Activated naive CD4-positive, alpha-beta T cell treated with anti-CD3 and anti-CD28 coated beads, Interleukin-2, amount 10 ng/mL, durations not matched to agents 7 days and 5 days (primary cell): ENCODE results near the gene BEGAIN.

Experiments used
- CTCF ChIA-PET: fragments of 350-600 bp; sonication (Branson Sonifier 250); formaldehyde crosslinking; loops from one replicate; lab custom pipeline; 2021; ENCODE audit warnings: antibody characterized with exemption; lab: Charles Lee
- DNase-seq: peaks from one replicate; pipeline ENCODE4 v3.0.0-alpha.2; 2020
- H3K27ac Mint-ChIP-seq: one replicate; pipeline ENCODE4 v1.8.0; 2021; ENCODE audit warnings: mild to moderate bottlenecking, moderate library complexity, mixed read lengths
- H3K27me3 Mint-ChIP-seq: one replicate; pipeline ENCODE4 v1.8.0; 2021; ENCODE audit warnings: mild to moderate bottlenecking, mixed read lengths
- H3K36me3 Mint-ChIP-seq: one replicate; pipeline ENCODE4 v1.8.0; 2021; ENCODE audit warnings: mixed read lengths
- H3K4me1 Mint-ChIP-seq: one replicate; pipeline ENCODE4 v1.8.0; 2021; ENCODE audit warnings: mixed read lengths
- H3K4me3 Mint-ChIP-seq: one replicate; pipeline ENCODE4 v1.8.0; 2021; ENCODE audit warnings: mild to moderate bottlenecking, moderate library complexity, mixed read lengths
- H3K9me3 Mint-ChIP-seq: one replicate; pipeline ENCODE4 v1.8.0; 2021; ENCODE audit warnings: mixed read lengths

BEGAIN gene

GRCh38 chr14:100494645-100495044 lies 92.6 kb downstream of the BEGAIN start:
- Mint-ChIP-seq H3K4me3 (no peak overlapping the region), H3K27ac (no peak overlapping the region), H3K36me3 (no peaks in the 10 kb centered on the region), H3K27me3 (peaks cover 15% of the 10 kb centered on the region), H3K4me1 (peaks cover 4% of the 10 kb centered on the region), H3K9me3 (no peaks in the 10 kb centered on the region)
- CTCF ChIA-PET: interaction anchor here (1.0 kb wide), 1 partner anchor 158 kb away, joined by 3 read pairs; no protein-coding TSS in a partner anchor
- DNase-seq: no peak

- no peaks in the 10 kb centered on the region for H3K36me3 Mint-ChIP-seq
- H3K4me3 Mint-ChIP-seq: no peak overlapping the region
- CTCF ChIA-PET: interaction anchor here (0.6 kb wide), 1 partner anchor 58 kb away, joined by 3 read pairs; no protein-coding TSS in a partner anchor
- no peak for DNase-seq
- no peaks in the 10 kb centered on the region for H3K9me3 Mint-ChIP-seq
- no peak overlapping the region for H3K27ac Mint-ChIP-seq
- H3K4me1 Mint-ChIP-seq: peaks cover 25% of the 10 kb centered on the region
- peaks cover 4% of the 10 kb centered on the region for H3K27me3 Mint-ChIP-seq
These were observed 97.0 kb downstream of the BEGAIN start for GRCh38 chr14:100490252-100490651.

- CTCF ChIA-PET: no interaction called here
- peaks cover 25% of the 10 kb centered on the region for H3K4me1 Mint-ChIP-seq
- H3K4me3 Mint-ChIP-seq: no peak overlapping the region
- H3K27me3 Mint-ChIP-seq: no peaks in the 10 kb centered on the region
- peak; percentile 39 for DNase-seq
- H3K9me3 Mint-ChIP-seq: no peaks in the 10 kb centered on the region
- no peaks in the 10 kb centered on the region for H3K36me3 Mint-ChIP-seq
- H3K27ac Mint-ChIP-seq: peak overlapping the region; percentile 20
These were observed 99.2 kb downstream of the BEGAIN start for GRCh38 chr14:100488057-100488456.

GRCh38 chr14:100487304-100487703 lies 99.9 kb downstream of the BEGAIN start:
- H3K36me3 Mint-ChIP-seq: no peaks in the 10 kb centered on the region
- no peak overlapping the region for H3K27ac Mint-ChIP-seq
- DNase-seq: no peak
- peaks cover 25% of the 10 kb centered on the region for H3K4me1 Mint-ChIP-seq
- no peaks in the 10 kb centered on the region for H3K9me3 Mint-ChIP-seq
- CTCF ChIA-PET: no interaction called here
- H3K4me3 Mint-ChIP-seq: no peak overlapping the region
- no peaks in the 10 kb centered on the region for H3K27me3 Mint-ChIP-seq
